ENCODE measurements around the gene SESN1.

DNA sequence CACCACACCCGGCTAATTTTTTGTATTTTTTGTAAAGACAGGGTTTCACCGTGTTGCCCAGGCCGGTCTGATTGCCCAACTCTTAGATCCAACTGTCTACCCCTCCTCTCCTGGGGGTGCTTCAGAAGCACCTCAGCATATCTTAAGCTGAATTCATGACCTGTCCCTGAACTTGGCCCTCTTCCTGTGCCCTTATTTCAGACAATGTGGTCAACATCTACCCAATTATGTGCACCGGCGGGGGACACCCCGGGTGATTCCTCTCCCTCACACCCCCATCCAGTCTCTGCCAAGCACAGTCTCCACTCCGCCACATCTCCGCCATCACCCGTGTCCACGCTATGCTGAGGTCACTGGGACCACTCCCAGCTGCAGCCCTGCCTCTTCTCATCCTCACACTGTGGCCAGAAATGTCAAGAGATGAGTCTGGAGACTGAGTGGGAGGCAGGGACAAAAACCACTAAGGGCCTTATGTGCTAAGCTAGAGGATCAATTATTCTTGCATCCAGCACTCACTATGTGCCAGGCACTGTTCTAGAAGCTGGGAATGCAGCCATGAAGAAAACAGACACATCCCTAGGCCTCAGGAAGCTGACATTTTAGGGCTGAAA is 134.6 kb downstream of the SESN1 start:
- TF ChIP-seq, protein P1, sequence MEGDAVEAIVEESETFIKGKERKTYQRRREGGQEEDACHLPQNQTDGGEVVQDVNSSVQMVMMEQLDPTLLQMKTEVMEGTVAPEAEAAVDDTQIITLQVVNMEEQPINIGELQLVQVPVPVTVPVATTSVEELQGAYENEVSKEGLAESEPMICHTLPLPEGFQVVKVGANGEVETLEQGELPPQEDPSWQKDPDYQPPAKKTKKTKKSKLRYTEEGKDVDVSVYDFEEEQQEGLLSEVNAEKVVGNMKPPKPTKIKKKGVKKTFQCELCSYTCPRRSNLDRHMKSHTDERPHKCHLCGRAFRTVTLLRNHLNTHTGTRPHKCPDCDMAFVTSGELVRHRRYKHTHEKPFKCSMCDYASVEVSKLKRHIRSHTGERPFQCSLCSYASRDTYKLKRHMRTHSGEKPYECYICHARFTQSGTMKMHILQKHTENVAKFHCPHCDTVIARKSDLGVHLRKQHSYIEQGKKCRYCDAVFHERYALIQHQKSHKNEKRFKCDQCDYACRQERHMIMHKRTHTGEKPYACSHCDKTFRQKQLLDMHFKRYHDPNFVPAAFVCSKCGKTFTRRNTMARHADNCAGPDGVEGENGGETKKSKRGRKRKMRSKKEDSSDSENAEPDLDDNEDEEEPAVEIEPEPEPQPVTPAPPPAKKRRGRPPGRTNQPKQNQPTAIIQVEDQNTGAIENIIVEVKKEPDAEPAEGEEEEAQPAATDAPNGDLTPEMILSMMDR (IDR thresholded peaks at IDR 0.05; ENCODE audit: insufficient read depth, low read depth, low read length): no peak
- no peak for TF ChIP-seq EZH2 (IDR thresholded peaks at IDR 0.05; ENCODE audit: insufficient read depth, low read length)

Measured in astrocyte (in vitro differentiated cells and primary cell).